Activated CD4-positive, alpha-beta T cell treated with anti-CD3 and anti-CD28 coated beads, Interleukin-2, amount 50 U/mL, for 24 hours (primary cell): ENCODE results near the gene LRRC27.

ENCODE experiments used
- DNase-seq, 2 donors: peaks; one replicate each; pipeline ENCODE4 v3.0.0-alpha.2; 2020; ENCODE audit warnings: low read depth in 1 of 2, low spot score in 1 of 2

Gene LRRC27

DNA sequence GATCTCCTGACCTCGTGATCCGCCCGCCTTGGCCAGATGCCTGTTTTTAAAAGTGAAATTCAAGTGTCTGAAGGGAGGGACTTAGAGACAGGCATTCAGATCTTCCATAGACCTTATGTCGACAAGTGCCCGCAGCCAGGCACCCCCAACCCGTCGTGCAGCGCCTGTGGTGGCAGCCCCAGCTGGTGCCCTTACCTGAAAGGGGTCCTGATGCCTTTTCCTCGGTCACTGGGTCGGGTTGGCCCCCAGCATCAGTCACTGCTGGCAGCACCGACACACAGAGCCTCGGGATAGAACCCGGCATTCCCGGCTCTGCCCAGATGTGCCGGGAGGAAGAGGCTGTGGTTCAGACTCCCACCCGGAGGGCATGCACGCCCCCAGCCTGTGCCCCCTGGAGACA, 23.3 kb downstream of the LRRC27 start:
- DNase-seq = no peak

DNA sequence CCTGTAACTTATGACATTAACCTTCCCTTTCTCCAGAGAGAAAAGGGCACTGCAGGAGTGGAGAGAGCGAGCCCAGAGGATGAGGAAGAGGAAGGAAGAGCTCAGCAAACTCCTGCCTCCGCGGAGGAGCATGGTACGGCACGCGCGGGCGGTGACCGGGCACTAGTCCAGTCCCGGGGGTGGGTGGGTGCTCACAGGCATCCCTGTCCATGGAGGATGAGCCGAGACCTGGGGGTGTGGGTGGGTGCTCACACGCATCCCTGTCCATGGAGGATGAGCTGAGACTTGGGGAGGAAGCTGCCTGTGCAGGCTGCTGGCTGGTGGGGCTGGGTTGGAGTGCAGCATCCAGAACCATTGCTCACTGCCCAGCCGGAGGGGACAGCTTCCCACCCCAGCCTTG, 23.8 kb downstream of the LRRC27 start:
- DNase-seq = no peak

DNA sequence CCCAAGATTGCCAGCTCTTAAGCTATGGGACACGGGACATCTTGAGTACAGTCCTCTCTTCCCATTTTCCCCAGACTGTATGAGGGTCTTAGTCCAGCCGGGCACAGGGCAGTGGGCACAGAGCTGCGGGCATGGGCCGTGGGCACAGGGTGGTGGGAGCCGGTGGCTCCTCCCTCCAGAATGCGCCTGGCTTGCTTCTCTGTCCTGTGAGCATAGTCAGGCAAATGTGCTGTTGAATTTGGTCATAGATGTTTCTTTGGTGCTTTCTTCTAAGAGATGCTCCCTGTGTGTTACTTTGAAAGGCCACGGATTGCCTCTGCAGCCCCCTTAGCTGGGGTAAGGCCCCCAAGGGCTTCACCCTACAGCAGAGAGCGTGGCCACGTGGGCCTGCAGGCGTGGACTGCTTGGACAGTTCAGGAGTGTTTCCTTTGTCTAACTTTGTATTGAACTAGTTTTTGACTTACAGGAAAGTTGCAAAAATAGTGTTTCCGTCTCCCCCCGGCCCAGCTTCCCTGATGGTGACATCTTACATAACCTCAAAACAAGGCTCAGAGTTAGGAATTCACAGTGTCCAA, 24.7 kb downstream of the LRRC27 start:
- no peak for DNase-seq

DNA sequence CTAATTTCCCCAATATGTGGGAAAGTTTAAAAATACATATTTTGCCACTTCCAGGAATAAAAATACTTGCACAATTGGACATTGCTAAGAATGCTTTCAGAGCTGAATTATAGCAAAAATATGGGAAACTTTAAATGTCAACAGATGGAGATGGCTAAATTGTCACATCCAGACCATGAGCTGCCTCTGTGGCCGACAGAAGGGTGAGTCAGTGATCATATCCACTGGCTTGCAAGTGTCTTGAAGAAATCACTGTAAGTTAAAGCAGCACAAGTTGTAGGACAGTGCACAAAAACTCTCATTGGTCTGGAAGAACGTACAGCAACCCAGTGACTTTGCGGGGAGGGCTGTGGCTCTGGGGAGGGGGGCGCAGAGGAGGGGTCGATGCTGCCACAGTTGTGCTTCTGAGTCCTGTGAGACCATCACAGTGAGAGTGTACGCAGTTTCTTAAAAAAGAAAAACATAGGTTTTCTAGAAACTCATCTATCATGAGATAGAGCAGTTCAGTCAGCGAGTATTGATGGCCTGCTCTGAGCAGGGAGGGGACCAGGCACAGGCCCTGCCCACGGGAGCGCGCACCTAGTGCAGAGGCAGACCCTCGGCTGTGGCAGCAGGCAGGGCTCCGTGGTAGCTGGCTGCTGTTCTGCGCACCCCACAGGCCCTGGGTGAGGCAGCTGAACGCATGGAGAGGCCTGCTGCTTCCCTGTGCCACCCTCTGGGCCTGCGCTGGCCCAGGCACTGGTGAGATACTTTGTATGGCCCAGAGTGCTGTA, 25.5 kb downstream of the LRRC27 start:
- DNase-seq = no peak

DNA sequence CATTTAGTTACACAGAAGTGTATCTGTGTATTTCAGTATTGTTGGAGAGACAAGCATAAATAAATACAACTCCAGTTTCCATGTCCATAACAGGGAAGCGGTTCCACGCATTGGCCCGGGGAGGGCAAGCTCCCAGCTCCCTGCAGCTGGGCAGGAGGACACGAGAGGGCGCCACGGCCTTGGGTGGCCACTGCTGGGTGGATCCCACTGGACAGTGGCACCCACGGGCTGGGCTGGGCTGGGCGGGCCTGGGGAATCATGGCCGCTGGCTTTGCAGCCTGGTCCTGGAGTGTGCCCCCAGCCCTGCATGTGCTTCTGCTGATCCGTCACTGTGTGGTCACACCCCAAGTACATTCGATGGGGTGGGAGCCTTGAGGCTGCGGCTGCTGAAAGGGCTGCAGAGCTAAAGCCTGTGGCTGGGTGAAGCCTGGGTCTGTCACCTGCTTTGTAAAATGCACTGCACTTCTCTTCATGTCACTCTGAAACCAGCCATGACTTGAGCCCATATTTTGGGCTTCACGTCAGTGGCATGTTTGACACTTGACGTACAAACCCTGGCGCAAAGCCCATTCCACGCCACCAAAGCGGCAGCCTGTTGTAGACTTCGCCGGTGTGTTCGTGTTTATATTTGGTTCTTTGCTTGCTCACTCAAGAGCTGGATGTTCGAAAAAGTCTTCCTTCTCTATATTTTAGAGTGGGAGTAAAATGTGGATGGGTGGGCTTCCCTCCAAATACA, 27.5 kb downstream of the LRRC27 start:
- no peak for DNase-seq

DNA sequence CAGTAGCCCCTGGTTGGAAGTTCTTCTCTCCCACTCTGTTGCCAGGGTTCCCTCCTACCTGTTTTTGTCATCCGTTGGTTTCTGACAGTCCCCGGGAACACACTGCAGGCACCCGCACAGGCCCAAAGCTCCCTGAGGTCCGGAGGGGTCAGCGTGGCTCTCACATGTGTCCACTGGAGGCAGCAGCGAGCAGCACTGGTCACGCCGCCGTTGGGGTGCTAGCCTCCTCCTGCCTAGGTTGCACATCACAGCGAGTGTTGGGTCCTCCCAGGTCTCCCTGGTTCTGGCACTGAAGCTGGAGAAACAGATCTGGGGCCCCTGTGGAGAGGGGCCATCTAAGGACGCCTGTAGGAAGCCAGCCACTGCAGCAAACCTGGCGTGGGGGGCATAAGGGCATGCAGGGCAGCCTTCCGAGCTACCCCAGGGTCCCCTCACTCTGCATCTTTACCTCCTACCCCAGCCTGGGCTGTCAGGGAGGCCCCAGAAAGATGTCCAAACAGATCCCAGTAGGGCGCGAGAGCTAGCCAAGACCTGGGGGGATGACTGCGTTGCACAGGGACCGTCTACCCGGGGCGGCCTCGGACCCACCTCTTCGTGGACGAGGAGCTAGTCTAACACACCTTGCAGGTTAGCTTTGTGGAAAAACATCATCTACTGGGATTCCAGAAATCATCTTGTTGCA, 28.9 kb downstream of the LRRC27 start:
- DNase-seq = peak in 1 of 2 donors; percentile 11

DNA sequence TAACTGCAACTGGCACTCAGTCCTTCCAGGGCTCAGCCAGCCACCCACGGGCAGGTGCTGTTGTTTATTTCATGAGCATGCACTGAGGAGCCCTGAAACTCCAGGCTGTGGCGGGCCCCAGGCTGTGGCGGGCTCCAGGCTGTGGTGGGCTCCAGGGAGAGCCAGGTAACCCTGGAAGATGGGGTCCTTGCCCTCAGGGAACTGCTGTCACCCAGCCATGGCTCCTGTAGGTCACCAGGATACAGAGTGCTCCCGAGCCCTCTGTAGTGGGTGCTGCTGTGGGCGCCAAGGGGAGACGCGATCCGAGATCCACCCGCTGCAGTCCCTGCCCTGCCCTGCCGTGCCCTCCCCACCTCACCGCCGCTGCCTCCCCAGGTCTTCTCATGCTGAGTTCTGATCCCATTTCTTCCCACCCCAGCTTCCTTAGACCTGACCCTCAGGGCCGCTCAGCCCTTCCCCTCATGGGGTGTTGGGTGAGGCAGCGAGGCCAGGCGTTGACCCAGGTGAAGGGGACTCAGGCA, 29.6 kb downstream of the LRRC27 start:
- no peak for DNase-seq

DNA sequence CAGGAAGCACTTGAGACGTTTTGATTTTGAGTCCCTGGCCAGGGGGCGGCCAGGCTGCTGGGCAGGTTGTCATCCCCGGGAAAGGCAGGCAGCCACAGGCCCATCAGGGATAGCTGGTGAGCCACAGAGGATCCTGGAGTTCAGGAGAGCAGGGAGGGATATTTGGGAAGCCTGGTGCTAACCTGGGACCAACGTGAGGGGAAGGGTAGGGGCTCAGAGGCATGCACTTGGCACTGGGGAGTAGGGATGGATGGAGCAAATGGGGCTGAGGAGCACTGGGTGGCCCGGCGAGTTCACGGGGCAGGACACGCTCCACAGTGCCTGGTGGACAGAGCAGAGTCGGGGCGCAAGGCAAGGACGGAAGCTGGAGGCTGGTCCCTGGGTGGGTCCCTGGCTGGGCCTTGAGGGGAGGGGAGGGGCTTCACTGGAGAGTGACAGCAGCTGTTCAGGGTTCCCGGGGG, 30.2 kb downstream of the LRRC27 start:
- DNase-seq = no peak

DNA sequence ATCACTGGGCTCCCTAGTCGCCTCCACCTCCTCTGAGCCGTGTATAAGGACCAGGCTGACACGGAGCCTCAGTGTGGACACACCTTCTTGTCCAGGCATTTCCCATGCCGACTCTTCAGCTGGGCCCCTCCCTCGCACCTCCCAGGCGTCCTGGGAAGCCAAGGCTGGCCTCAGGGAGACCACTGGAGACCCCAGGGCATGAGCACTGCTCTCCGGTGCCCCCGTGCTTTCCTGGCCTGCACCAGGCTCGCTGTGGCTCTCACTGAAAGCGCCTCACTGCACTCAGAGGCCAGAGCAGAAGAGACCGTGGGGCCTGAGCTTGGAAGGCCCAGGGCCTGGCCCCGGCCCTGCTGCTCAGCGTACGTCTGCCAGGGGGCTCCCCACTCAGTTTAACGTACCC, 31.4 kb downstream of the LRRC27 start:
- no peak for DNase-seq

DNA sequence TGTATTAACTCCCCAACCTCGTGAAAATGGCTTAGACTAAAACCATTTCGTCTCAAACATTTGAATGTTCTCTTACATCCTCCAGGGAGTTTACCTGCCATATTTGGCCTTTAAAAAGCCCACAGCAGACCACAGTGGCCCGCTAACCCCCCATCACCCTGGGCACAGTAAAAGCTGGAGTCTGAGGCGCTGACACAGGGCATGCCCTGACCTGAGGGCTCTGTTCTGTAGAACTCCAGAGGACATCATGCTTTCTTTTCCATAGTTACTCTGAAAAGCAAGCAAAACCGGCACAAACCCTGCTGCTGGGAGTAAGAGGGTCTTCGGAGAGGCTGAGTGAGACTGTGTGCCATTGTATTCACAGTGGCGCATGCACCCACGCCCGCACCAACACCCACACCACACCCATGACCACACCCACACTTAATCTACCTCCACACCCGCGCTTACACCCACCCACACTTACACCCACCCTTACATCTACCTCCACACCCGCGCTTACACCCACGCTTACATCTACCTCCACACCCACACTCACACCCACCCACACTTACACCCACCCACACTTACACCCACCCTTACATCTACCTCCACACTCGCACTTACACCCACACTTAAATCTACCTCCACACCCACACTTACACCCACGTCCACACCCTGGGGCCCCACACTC, 32.1 kb downstream of the LRRC27 start:
- DNase-seq = peak in 1 of 2 donors; percentile 47

DNA sequence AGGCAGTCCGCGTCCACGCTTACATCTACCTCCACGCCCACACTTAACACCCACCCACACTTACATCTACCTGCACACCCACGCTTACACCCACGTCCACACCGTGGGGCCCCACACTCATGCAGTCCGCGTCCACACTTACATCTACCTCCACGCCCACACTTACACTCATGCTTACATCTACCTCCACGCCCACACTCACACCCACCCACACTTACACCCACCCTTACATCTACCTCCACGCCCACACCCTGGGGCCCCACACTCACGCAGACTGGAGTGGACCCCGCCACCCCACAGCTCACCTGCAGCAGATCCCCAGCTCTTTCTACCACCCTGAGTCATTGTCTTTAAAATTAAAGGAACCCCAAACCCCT, 32.6 kb downstream of the LRRC27 start:
- DNase-seq = peak; percentile 63 to 79

DNA sequence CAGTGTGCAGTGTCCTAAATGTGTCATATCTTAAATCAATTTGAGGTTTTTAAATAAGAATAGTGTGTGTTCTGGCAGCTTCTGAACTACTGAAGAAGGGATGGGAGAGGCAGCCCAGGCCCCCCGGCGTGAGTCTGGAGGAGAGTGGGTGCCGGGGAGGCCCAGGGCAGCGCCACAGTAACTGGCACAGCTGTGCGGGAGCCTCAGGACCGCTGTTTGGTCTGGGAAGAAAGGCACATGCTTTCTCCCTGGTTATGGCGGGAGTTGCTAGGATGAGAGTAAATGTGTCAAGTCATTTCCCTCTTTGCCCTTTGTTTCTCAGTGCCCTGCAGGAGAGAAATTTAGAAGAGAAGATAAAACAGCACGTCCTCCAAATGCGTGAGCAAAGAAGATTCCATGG, 33.1 kb downstream of the LRRC27 start:
- DNase-seq = no peak

DNA sequence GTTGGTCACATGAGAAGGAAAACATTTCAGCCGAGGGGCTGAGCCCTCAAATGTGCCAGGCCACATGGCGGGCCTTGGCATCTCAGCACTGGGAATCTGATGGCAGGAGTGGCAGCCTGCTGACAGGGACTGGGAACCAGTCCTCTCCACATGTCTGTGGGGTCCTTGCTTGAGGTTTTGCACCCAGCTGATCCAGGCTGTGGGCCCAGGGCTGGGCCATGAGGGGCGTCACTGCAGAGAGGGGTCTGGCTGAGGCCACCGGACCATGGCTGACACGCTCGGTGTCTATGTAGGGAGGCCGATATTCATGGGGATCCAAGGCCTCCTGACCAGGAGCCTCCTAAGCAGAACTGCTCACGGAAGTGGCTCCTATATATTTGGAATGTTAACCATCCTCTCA, 34.0 kb downstream of the LRRC27 start:
- DNase-seq = no peak

DNA sequence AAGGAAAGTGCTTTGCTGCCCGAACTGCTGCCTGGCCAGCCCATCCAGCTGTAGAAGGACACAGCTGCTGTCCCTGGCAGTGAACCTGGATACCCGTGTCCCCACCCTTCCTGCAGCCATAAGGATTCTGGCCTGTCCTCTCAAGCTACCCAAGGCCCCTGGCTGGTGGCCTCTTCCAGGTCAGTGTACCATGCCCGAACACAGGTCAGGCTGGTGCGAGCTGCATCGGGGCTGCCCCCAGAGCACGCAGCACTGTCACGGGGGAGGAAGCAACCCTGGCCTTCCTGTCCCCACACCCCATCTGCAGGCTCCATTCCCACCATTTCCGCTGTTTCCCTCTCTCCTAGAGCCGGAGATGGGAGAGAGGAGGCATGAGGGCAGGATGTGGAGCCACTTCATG, 34.5 kb downstream of the LRRC27 start:
- DNase-seq = no peak

DNA sequence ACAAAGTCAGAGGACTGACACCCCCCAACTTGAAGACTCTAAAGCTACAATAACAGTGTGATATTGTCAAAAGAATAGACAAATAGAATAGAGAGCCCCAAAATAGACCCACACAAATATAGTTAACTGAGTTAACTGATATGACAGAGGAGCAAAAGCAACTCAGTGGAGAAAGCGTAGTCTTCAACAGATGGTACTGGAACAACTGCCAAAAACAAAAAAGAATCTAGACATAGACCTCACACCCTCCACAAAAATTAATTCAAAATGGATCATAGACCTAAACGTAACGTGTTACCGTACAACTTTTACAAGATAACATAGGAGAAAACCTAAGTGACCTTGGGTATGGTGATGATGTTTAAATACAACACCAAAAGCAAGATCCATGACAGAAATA, 36.4 kb downstream of the LRRC27 start:
- DNase-seq = no peak

DNA sequence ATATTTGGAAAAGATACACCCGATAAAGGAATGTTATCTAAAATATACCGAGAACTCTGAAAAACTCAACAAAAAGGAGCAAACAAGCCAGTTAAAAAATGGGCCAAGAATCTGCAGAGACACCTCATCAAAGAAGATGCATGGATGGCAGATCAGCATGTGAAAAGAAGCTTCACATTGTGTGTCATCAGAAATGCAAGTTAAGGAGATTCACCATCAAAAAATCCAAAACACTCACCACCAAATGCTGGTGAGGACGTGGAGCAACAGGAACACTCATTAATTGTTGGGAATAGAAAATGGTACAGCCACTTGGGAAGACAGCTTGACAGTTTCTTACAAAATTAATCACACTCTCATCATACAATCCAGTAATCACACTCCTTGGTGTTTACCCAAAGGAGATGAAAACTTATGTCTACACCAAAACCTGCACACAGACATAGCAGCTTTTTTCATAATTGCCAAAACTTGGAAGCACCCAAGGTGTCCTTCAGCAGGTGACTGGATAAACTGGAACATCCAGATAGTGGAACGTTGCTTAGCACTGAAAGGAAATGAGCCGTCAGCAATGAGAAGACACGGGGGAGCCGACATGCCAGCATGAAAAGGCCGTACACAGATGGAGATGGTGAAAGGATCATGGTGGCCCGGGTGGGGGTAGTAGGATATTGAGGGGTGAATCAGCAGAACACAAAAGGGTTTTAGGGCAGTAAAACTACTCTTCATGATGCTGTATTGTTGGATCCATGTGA, 37.1 kb downstream of the LRRC27 start:
- DNase-seq = no peak

DNA sequence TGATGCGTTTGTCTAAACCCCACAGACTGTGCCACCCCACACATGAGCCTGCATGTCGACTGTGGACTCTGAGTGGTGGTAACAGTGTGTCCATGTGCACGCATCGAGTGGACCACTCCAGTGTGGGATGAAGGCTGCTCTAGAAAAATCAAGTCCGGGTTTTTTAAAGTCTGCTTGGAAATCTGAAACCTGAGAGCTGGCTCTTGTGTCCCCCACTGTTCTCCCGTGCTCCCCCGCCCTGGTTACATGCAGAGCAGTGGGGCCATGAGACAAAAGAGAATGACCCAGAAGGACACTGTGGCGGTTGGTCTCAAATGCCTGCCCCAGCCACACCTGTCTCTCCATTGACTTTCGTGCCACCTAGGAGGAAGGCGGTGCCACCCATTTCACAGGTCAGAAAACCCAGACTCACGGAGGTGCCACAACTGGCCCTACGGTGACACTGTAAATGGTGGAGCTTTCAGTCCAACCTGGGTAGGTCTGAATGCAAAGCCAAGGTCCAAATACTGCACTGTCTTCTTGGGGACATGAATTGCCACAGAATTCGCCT, 37.7 kb downstream of the LRRC27 start:
- DNase-seq = no peak

DNA sequence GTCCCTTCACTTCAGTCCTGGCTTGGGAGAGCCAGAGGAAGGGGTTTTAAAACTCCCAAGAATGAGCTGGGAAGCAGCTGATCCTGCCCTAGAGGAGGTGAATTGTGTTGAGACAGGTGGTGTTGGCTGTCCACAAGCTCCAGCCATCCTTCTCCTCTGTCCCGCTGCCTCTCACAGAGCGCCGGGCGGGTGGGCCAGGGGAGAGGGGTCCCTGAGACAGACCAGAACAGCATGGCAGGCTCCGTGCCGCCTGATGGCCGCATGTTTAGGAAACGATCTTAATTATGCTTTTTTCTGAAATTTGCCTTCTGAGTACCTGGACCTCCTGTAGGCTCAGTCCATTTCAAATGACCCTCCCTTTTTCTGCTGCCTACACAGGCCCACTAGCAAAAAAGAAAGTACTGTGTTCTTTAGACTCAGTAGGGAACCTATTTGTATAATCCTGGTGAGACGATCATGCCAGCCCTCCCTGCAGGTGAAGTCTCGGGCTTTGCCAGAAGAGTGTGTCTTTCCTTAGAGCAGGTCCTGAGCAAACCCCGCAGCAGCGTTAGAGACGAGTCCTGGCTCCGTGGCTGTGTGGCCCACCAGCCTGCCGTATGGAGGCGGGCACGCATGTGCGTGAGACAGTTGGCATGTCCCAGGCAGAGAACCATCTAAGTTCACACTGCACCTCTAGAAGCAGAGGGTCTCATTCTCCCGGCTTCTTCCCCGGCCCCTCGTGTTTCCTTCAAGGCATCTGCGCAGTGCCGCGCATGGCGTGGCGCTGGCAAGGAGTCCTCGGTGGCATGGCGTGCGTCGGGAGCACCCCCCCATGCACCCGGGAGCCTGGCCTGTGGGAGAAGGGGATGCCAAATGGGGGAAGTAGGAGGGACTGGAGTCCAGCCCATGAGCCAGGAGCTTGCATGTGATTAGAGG, 38.7 kb downstream of the LRRC27 start:
- DNase-seq = no peak

DNA sequence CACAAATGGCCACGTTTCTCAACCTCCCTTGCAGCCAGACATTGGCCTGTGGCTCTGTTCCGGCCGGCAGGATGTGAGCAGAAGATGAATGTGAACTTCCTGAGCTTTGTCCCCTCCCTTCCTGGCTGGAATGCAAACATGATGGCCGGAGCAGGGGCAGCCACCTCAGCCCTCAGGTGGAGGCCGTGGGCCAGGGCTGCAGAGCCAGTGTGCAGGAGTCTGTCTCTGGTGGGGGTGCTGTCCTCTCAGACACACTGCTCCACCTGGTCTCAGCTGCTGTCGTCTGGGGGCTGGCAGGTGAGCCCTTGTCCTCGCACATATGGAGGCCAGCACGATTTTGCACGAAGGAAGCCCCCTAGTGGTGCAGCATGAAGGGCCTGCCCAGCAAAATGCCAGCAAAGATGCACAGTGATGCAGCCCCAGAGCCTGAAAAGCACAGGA, 39.7 kb downstream of the LRRC27 start:
- DNase-seq = no peak
